Measurements from ENCODE around the gene EDDM3A. TPM values are rescaled to one million over a fixed set of nuclear protein-coding genes. Genes with fewer than 3 reads are reported as not detected.
"Not testable (repeated sequence)": the region's sequence is repeated elsewhere in the genome, so short reads cannot be mapped to it uniquely, and the experiment has no call there.

EDDM3A gene
- total RNA-seq, 1 donor from 2014 or later: not detected

DNA sequence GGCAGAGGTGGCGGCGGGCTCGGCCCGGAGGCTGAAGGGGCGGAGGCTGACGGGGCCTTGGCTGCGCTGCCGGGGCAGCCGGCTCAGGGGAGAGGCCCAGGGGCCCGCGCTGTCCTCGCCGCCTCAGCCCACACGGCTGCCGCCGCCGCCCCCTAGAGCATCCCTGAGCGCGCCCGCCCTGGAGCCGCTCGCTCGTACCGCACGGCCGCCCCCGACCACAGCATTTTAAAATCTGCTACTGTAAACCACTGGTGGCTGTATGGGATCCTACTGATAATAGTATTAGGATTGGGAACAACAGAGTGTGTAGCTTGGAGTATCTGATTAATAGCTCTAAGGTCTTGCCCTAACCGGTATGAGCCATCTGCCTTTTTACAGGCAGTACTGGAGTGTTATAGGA, 22.2 kb upstream of the EDDM3A start:
- DNase-seq (ENCODE audit: low spot score in 2 of 2, unreplicated experiment in 2 of 2): no peak

GRCh38 chr14:20726121-20726520, 19.6 kb upstream of the EDDM3A start:
- H3K27ac Mint-ChIP-seq; H3K4me1 Mint-ChIP-seq; DNase-seq (ENCODE audit: low spot score in 2 of 2, unreplicated experiment in 2 of 2); H3K36me3 Mint-ChIP-seq; H3K9me3 Mint-ChIP-seq; H3K4me3 Mint-ChIP-seq: not testable (repeated sequence)
- peaks cover 16% of the 10 kb centered on the region for H3K27me3 Mint-ChIP-seq (ENCODE audit: low read depth)

More for the DNA sequence above, 22.2 kb upstream of the EDDM3A start:
- H3K4me1 Mint-ChIP-seq: peaks cover 8% of the 10 kb centered on the region
- H3K4me3 Mint-ChIP-seq: no peak overlapping the region
- peaks cover 4% of the 10 kb centered on the region for H3K36me3 Mint-ChIP-seq
- TF ChIP-seq, protein P1, sequence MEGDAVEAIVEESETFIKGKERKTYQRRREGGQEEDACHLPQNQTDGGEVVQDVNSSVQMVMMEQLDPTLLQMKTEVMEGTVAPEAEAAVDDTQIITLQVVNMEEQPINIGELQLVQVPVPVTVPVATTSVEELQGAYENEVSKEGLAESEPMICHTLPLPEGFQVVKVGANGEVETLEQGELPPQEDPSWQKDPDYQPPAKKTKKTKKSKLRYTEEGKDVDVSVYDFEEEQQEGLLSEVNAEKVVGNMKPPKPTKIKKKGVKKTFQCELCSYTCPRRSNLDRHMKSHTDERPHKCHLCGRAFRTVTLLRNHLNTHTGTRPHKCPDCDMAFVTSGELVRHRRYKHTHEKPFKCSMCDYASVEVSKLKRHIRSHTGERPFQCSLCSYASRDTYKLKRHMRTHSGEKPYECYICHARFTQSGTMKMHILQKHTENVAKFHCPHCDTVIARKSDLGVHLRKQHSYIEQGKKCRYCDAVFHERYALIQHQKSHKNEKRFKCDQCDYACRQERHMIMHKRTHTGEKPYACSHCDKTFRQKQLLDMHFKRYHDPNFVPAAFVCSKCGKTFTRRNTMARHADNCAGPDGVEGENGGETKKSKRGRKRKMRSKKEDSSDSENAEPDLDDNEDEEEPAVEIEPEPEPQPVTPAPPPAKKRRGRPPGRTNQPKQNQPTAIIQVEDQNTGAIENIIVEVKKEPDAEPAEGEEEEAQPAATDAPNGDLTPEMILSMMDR (IDR thresholded peaks at IDR 0.05; ENCODE audit: unreplicated experiment): no peak
- H3K9me3 Mint-ChIP-seq: no peaks in the 10 kb centered on the region
- no peak overlapping the region for H3K27ac Mint-ChIP-seq
- peaks cover 16% of the 10 kb centered on the region for H3K27me3 Mint-ChIP-seq (ENCODE audit: low read depth)

DNA sequence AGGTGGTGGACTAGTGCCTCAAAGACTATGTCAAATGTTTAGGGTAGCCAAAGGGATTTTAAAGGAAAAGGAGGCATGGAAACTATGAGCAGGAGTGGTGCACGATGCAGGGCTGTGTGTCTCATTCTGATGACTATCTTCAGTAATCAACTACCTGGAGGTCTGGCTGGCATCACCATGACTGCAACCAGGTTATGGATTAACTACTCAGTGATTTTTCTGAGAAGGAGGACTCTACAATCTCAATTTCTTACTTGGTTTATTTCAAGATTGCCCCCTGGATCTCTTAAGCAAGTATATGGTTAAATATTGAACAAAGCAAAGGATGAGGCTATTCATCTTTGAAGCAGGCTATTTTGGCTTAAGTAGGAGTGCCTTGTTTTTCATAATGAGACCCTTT, 19.2 kb upstream of the EDDM3A start:
- peaks cover 15% of the 10 kb centered on the region for H3K27me3 Mint-ChIP-seq (ENCODE audit: low read depth)
- H3K36me3 Mint-ChIP-seq: peaks cover 3% of the 10 kb centered on the region
- no peak for DNase-seq (ENCODE audit: low spot score in 2 of 2, unreplicated experiment in 2 of 2)
- H3K27ac Mint-ChIP-seq: no peak overlapping the region
- H3K9me3 Mint-ChIP-seq: no peaks in the 10 kb centered on the region
- no peak overlapping the region for H3K4me3 Mint-ChIP-seq
- no peaks in the 10 kb centered on the region for H3K4me1 Mint-ChIP-seq
- TF ChIP-seq, protein P1 (IDR thresholded peaks at IDR 0.05; ENCODE audit: unreplicated experiment): no peak

- no peak overlapping the region for H3K4me3 Mint-ChIP-seq
- no peak overlapping the region for H3K27ac Mint-ChIP-seq
- H3K9me3 Mint-ChIP-seq: no peaks in the 10 kb centered on the region
- no peaks in the 10 kb centered on the region for H3K36me3 Mint-ChIP-seq
- no peak for DNase-seq (ENCODE audit: low spot score in 2 of 2, unreplicated experiment in 2 of 2)
- H3K27me3 Mint-ChIP-seq (ENCODE audit: low read depth): peaks cover 9% of the 10 kb centered on the region
- H3K4me1 Mint-ChIP-seq: peaks cover 7% of the 10 kb centered on the region
- TF ChIP-seq, protein P1 (IDR thresholded peaks at IDR 0.05; ENCODE audit: unreplicated experiment): no peak
Measured at GRCh38 chr14:20730891-20731290, 14.8 kb upstream of the EDDM3A start.

DNA sequence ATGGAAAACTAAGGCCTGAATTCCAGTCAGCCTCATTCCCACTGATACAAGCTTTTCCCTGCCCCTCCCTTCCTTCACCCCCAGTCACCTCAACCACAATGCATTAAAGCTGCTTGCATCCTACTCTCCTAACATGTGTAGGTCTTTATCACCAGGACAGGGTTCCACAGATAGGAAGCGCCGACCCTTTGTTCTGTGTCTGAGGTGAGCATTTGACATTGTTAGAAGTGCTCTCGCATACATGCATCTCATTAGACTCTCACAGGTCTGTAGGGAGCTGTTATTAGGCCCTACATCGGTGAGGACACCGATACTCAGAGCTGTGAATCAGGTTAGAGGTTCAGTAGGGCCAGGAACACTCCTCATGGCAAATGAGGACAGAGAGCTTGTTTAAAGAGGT, 13.2 kb upstream of the EDDM3A start:
- no peak overlapping the region for H3K4me3 Mint-ChIP-seq
- TF ChIP-seq, protein P1 (IDR thresholded peaks at IDR 0.05; ENCODE audit: unreplicated experiment): no peak
- H3K27ac Mint-ChIP-seq: no peak overlapping the region
- peaks cover 1% of the 10 kb centered on the region for H3K27me3 Mint-ChIP-seq (ENCODE audit: low read depth)
- H3K36me3 Mint-ChIP-seq: no peaks in the 10 kb centered on the region
- H3K9me3 Mint-ChIP-seq: no peaks in the 10 kb centered on the region
- peaks cover 7% of the 10 kb centered on the region for H3K4me1 Mint-ChIP-seq
- DNase-seq (ENCODE audit: low spot score in 2 of 2, unreplicated experiment in 2 of 2): no peak

- Mint-ChIP-seq H3K27ac (peak overlapping the region; percentile 37), H3K4me3 (no peak overlapping the region), H3K4me1 (peaks cover 7% of the 10 kb centered on the region), H3K9me3 (no peaks in the 10 kb centered on the region), H3K27me3 (ENCODE audit: low read depth) (no peaks in the 10 kb centered on the region), H3K36me3 (no peaks in the 10 kb centered on the region)
- DNase-seq (ENCODE audit: low spot score in 2 of 2, unreplicated experiment in 2 of 2): no peak
- TF ChIP-seq, protein P1 (IDR thresholded peaks at IDR 0.05; ENCODE audit: unreplicated experiment): no peak
Measured at GRCh38 chr14:20732979-20733635, 12.6 kb upstream of the EDDM3A start.
